Lung (tissue), 12 donors: ENCODE results near the gene CACNA1A. TPM values are rescaled to one million over a fixed set of nuclear protein-coding genes. Genes with fewer than 3 reads are reported as not detected.

ENCODE experiments used
- ATAC-seq: fragments of 200-7000 bp; cut with Tn5 transposase; one replicate; pipeline ENCODE4 v1.9.1; 2020; ENCODE audit warnings: moderate number of reproducible peaks; ENCODE audit not compliant: insufficient read depth, low FRiP score
- DNase-seq, 3 donors: peaks; one replicate each; pipeline ENCODE4 v3.0.0-alpha.2; 2013 to 2017
- H3K27ac ChIP-seq, 2 donors: one replicate each; pipeline ENCODE4 v1.5.1; 2013; ENCODE audit warnings: mild to moderate bottlenecking in 2 of 2, moderate library complexity in 2 of 2, control low read depth in 1 of 2, inconsistent platforms in 1 of 2, low read depth in 1 of 2, low read length in 1 of 2
- H3K27me3 ChIP-seq, 3 donors: one replicate each; pipeline ENCODE4 v1.5.1; 2013; ENCODE audit warnings: low read length in 2 of 3; ENCODE audit not compliant: control insufficient read depth in 3 of 3, insufficient read depth in 3 of 3
- H3K36me3 ChIP-seq, 4 donors: one replicate each; pipeline ENCODE4 v1.5.1; 2013; ENCODE audit warnings: low read length in 4 of 4, mild to moderate bottlenecking in 1 of 4, moderate library complexity in 1 of 4; ENCODE audit not compliant: control insufficient read depth in 4 of 4, insufficient read depth in 4 of 4
- H3K4me1 ChIP-seq, 5 donors: one replicate each; pipeline ENCODE4 v1.5.1; 2013; ENCODE audit warnings: low read length in 5 of 5, mild to moderate bottlenecking in 2 of 5, moderate library complexity in 1 of 5; ENCODE audit not compliant: control insufficient read depth in 5 of 5, insufficient read depth in 5 of 5
- H3K4me3 ChIP-seq: one replicate; pipeline ENCODE4 v1.5.1; 2013; ENCODE audit warnings: mild to moderate bottlenecking, control low read depth, moderate library complexity
- H3K9ac ChIP-seq, 2 donors: one replicate each; pipeline ENCODE4 v1.5.1; 2013; ENCODE audit warnings: low read length in 2 of 2, control low read depth in 1 of 2; ENCODE audit not compliant: insufficient read depth in 1 of 2
- H3K9me3 ChIP-seq, 4 donors: one replicate each; pipeline ENCODE4 v1.5.1; 2013; ENCODE audit warnings: low read length in 3 of 4, mild to moderate bottlenecking in 1 of 4, moderate library complexity in 1 of 4; ENCODE audit not compliant: control insufficient read depth in 4 of 4, insufficient read depth in 3 of 4
- WGBS, 2 donors: extraction: QIAGEN DNeasy Blood & Tissue Kit; methylation state at CpG; one replicate each; pipeline ENCODE4 v1.1.7; 2013; 5-methylcytosine and 5-hydroxymethylcytosine counted together
- polyA plus RNA-seq, 2 donors: library from polyadenylated mRNA; stranded (reverse); fragments of 200-250 nt; gene quantifications; one replicate each; pipeline ENCODE4 v1.2.1, GENCODE V29; 2013
- total RNA-seq, 2 donors: library from RNA; depleted of rRNA in 1 of 2; stranded (reverse); fragments of >200 nt in 1 of 2; gene quantifications; one replicate each; pipeline ENCODE4 v1.2.1, GENCODE V29; 2014 to 2021
- TF ChIP-seq, protein P1 (sequence below): IDR thresholded peaks from 2 replicates; pipeline ENCODE4 v1.5.1; 2012; ENCODE audit warnings: mild to moderate bottlenecking; ENCODE audit errors: control extremely low read depth, extremely low read depth
- donor health status: control.
- donor health status: control.
- donor health status: Bipolar disorder and iron deficiency.
- donor health status: healthy.
- donor health status: DM: yes; HTN: yes; CAD: no.

The CACNA1A gene
- total and polyA plus RNA-seq, 4 donors = 0.27 to 1.00 (median 0.75) TPM

DNA sequence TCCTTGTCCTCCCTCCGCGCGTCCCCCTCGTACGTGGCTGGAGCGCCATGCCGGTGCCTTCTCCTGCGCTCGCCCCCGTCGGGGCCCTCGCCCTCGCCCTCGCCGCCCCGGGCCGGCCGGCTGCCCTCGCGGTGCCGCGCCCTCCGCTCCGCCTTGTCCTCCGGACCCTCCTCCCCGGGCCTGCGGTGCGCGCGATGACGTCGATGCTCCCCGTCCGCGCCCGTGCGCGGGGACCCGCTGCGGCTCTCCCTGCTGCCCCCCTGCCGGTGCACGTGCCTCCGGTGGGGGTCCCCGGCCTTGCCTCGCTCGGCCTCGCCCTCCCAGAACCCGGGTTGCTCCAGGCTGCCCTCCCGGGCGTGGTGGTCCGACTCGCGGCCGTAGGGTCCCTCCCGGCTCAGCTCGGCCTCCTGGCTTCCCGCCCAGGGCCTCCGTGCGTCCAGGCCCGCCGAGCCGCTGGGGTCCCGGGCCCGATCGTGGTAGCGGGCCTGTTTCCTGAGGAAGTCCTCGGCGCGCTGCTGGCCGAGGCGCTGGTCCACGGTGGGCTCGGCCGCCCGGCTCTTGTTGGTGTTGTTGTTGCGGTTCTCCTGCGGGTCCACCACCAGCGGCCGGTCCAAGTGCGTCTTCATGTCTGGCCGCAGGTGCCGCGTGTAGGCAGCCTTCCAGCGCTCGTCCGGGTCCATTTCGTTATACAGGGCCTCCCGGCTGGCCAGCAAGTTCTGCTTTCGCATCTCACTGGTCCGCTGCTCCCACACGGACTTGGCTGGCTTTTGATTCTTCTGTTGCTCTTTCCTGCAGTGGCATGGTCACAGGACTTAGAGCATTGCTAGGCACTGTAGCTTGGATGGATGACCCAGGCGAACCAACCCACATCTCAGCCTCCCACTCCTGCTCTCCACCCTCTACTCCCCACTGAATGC lies 207.5 kb downstream of the CACNA1A start:
- ATAC-seq = no peak
- Histone ChIP-seq H3K4me3 (no peak overlapping the region), H3K9me3 (no peaks in the 10 kb centered on the region), H3K27ac (no peak overlapping the region), H3K36me3 (no peaks in the 10 kb centered on the region), H3K27me3 (peaks cover 0 to 4% (median 0%) of the 10 kb centered on the region in 3 donors), H3K9ac (no peak overlapping the region), H3K4me1 (peaks cover 0 to 3% (median 0%) of the 10 kb centered on the region in 5 donors)
- 36 to 38% methylated on average over 91 to 92 of the region's 92 CpGs for WGBS, 2 donors
- TF ChIP-seq, protein P1, sequence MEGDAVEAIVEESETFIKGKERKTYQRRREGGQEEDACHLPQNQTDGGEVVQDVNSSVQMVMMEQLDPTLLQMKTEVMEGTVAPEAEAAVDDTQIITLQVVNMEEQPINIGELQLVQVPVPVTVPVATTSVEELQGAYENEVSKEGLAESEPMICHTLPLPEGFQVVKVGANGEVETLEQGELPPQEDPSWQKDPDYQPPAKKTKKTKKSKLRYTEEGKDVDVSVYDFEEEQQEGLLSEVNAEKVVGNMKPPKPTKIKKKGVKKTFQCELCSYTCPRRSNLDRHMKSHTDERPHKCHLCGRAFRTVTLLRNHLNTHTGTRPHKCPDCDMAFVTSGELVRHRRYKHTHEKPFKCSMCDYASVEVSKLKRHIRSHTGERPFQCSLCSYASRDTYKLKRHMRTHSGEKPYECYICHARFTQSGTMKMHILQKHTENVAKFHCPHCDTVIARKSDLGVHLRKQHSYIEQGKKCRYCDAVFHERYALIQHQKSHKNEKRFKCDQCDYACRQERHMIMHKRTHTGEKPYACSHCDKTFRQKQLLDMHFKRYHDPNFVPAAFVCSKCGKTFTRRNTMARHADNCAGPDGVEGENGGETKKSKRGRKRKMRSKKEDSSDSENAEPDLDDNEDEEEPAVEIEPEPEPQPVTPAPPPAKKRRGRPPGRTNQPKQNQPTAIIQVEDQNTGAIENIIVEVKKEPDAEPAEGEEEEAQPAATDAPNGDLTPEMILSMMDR = no peak
- peak; percentile 16 to 31 (median 16) for DNase-seq

DNA sequence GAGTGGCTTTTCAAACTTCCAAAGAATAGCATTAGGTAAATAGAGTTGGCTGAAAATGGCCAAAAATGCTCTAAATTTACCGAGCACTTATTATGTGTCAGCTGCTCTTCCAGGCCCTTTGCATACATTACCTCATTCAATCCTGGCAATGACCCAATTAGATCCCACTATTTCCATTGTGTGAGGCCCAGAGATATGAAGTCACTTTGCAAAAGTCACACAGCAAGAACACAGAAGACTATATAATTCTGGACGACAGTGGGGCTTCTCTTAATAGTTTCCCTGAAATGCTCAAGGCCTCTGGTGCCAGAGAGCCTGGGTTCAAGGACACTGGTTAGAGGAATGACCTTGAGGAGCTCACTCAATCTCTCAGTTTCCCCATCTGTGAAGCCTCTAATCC lies 209.3 kb downstream of the CACNA1A start:
- H3K4me1 ChIP-seq = peaks cover 0 to 3% (median 0%) of the 10 kb centered on the region in 5 donors
- no peak overlapping the region for H3K4me3 ChIP-seq
- H3K27me3 ChIP-seq = peaks cover 0 to 4% (median 0%) of the 10 kb centered on the region in 3 donors
- H3K36me3 ChIP-seq = no peaks in the 10 kb centered on the region
- H3K27ac ChIP-seq = no peak overlapping the region
- H3K9ac ChIP-seq = no peak overlapping the region
- TF ChIP-seq, protein P1 = no peak
- WGBS, 2 donors = 73 to 86% methylated on average over 2 of the region's 2 CpGs
- no peaks in the 10 kb centered on the region for H3K9me3 ChIP-seq
- ATAC-seq (no peak), DNase-seq (no peak)

DNA sequence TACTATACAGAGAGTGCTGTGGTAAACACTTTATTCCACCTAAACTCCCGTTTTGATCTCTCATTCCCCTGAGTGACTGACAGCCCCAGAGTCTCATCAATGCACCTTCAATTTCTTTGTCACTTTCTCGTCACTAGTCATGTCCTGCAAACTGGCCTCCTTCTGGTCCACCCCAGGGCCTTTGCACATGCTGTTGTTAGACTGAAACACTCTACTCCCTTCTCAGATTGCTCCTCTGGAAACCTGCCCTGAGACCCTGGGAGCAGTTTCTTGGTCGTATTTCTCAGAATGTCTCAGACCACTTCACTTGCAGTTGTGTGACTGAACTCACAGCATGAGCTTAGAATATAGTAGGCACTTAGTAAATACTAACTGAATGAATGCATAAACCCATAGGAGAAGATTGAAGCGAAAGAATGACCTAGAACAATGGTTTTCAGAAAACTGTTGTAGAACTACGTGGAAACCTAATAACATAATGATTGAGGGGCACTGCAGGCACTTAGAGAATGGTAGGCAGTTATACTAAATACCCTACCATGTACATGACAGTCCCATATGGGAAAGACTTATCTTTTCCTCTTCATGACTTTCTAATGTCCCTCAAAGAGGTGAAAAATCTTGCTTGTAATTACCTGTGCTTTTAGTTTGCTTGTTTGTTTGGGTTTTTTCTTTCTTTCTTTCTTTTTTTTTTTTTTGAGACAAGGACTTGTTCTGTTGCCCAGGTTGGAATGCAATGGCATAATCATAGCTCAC lies 211.3 kb downstream of the CACNA1A start:
- TF ChIP-seq, protein P1 = no peak
- 75 to 90% methylated on average over 5 of the region's 5 CpGs for WGBS, 2 donors
- ATAC-seq = no peak

More for the DNA sequence above, 211.3 kb downstream of the CACNA1A start:
- H3K9me3 ChIP-seq = no peaks in the 10 kb centered on the region
- H3K36me3 ChIP-seq = no peaks in the 10 kb centered on the region
- peaks cover 0 to 3% (median 0%) of the 10 kb centered on the region in 5 donors for H3K4me1 ChIP-seq
- no peak for DNase-seq
- H3K27ac ChIP-seq = no peak overlapping the region
- peaks cover 0 to 4% (median 0%) of the 10 kb centered on the region in 3 donors for H3K27me3 ChIP-seq
- H3K4me3 ChIP-seq = no peak overlapping the region
- no peak overlapping the region for H3K9ac ChIP-seq
